GM06990 (cell line): ENCODE results near the gene NHERF1.

Experiments
- DNase-seq: peaks from one replicate; pipeline ENCODE4 v3.0.0-alpha.2; 2011; ENCODE audit not compliant: insufficient read length; ENCODE audit errors: extremely low read depth
- H3K27me3 ChIP-seq: replicated peaks from 2 replicates; pipeline ENCODE4 v1.6.0; 2011; ENCODE audit warnings: low read length; ENCODE audit not compliant: control insufficient read depth, insufficient read depth
- H3K36me3 ChIP-seq: 2 replicates; pipeline ENCODE4 v1.5.1; 2011; ENCODE audit warnings: low read length; ENCODE audit not compliant: control insufficient read depth, insufficient read depth
- H3K4me3 ChIP-seq: replicated peaks from 2 replicates; pipeline ENCODE4 v1.5.1; 2011; ENCODE audit warnings: low read depth, mild to moderate bottlenecking, control low read depth, low read length
- TF ChIP-seq, protein P1 (sequence below): IDR thresholded peaks from 2 replicates; pipeline ENCODE4 v1.5.1; 2011; ENCODE audit warnings: low read length, control low read depth, mild to moderate bottlenecking, inconsistent platforms; ENCODE audit not compliant: insufficient read depth, poor library complexity, severe bottlenecking

NHERF1 gene

DNA sequence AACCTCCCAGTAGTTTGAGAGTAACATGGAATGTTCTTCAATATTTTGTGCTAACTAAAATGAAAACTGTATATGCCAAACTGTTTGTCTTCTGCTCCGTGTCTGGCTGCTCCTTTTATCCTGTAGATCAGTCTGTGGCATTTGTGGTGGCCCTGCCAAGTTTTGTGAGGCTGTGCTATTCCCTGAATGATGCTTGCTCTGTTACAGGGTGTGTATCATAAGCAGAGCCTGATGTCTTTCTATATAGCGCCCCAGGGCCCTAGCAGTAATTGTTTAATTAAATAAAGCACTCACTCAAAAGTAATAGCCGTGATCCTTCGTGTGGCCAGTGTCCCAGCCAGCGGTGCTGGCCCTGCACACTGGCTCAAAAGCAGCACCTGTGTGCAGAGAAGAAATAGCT lies 55.5 kb downstream of the NHERF1 start:
- Histone ChIP-seq H3K27me3 (no peaks in the 10 kb centered on the region), H3K4me3 (no peak overlapping the region), H3K36me3 (peaks cover 18% of the 10 kb centered on the region)
- TF ChIP-seq, protein P1, sequence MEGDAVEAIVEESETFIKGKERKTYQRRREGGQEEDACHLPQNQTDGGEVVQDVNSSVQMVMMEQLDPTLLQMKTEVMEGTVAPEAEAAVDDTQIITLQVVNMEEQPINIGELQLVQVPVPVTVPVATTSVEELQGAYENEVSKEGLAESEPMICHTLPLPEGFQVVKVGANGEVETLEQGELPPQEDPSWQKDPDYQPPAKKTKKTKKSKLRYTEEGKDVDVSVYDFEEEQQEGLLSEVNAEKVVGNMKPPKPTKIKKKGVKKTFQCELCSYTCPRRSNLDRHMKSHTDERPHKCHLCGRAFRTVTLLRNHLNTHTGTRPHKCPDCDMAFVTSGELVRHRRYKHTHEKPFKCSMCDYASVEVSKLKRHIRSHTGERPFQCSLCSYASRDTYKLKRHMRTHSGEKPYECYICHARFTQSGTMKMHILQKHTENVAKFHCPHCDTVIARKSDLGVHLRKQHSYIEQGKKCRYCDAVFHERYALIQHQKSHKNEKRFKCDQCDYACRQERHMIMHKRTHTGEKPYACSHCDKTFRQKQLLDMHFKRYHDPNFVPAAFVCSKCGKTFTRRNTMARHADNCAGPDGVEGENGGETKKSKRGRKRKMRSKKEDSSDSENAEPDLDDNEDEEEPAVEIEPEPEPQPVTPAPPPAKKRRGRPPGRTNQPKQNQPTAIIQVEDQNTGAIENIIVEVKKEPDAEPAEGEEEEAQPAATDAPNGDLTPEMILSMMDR: no peak
- no peak for DNase-seq

DNA sequence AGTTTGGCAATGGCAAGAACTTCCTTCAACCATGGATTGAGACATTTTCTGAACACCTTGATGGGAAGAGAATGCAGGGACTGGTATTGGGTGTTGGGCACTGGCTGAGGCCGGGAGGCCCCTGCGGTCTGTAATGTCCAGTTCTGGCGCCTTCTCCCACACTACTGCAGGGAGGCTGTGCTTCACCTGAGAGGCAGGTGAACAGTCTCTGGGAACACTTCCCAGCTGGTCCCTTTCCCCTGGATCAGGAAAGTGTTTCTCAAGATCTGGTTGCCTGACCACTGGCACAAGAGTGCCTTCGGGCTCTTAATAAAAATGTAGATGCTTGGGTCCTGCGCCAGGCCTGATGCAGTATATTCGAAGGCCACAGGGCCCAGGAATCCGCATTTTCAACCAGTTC lies 56.3 kb downstream of the NHERF1 start:
- H3K4me3 ChIP-seq: no peak overlapping the region
- DNase-seq: no peak
- TF ChIP-seq, protein P1: no peak
- peaks cover 12% of the 10 kb centered on the region for H3K36me3 ChIP-seq
- no peaks in the 10 kb centered on the region for H3K27me3 ChIP-seq

DNA sequence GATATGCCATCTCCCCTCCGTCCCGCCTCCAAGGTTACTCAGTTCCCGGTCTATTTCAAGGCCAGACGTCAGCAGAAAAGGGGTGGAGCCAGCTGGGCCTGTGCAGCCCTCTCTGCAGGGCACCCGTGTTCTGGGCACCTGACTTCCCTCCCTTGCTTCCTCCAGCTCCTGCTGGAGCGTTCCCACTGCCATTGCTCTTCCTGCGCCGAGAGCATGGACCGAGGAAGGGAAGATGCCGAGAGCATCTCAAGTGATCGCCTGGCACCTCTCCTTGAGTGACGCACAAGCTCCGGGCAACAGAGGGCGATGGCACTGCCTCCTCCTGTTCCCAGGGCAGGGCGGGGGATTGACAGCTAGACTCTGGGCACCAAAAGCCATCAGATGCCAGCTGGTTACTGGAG lies 57.2 kb downstream of the NHERF1 start:
- TF ChIP-seq, protein P1: no peak
- Histone ChIP-seq H3K4me3 (no peak overlapping the region), H3K27me3 (no peaks in the 10 kb centered on the region), H3K36me3 (peaks cover 7% of the 10 kb centered on the region)
- no peak for DNase-seq

DNA sequence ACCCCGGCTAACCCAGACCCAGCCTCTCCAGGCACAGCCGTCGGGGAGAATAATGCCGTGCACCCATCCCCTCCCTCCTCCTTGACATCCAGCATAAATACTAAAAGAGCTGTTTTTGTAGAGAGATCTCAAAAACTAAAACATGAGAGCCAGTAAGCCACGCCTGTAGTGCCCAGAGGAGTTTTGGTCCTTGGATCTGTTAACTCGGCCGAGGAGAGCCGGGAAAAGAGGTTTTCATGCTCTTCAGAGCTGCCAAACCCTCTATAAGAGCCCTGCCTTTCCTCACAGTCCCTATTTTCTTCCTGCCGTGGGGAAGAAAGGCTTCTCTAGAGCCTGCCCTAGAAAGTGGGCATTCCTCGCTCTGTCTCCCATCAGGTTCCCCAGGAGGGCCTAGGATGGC lies 57.9 kb downstream of the NHERF1 start:
- no peak for DNase-seq
- no peaks in the 10 kb centered on the region for H3K27me3 ChIP-seq

DNA sequence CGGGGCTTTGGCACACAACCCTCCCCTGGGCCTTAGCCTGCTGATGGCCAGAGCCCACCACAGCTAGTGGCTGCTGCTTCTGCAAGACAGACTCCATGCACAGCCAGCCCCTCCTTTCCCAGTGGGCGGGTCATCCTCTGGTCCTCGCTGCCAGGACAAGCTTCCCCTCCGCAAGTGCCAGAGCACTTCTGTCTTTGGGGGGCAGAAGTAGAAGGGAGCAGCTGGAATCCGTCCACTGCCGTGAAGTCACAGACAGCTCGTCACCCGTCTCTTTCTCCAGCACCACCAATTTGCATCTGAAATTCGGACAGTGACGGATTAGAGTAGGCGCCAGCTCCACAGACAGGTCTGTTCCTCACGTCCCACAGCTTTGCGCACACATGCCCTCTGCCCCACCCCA lies 59.0 kb downstream of the NHERF1 start:
- no peak for DNase-seq
- H3K4me3 ChIP-seq: no peak overlapping the region
- peaks cover 2% of the 10 kb centered on the region for H3K36me3 ChIP-seq
- H3K27me3 ChIP-seq: no peaks in the 10 kb centered on the region
- TF ChIP-seq, protein P1: no peak

More for the DNA sequence above, 57.9 kb downstream of the NHERF1 start:
- Histone ChIP-seq H3K4me3 (no peak overlapping the region), H3K36me3 (peaks cover 5% of the 10 kb centered on the region)
- TF ChIP-seq, protein P1: no peak

DNA sequence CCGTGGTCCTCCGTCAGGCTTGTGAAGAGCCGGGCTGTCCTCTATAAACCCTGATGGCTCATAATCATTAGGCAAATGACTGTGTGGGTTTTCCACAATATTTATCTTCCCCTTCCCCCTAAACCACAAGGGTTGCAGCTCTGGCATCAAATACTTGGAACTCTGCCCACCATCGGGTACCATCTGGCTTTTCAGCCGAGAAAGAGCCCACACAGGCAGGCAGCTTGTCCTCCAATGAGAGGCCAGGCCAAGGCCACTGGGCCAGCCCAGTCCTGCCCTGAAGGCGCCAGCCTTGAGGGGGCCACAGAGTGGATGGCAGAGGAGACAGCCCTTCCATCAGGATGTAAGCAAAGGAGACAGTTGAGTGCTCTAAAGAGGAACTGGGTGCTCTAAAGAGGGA lies 59.5 kb downstream of the NHERF1 start:
- Histone ChIP-seq H3K4me3 (no peak overlapping the region), H3K27me3 (no peaks in the 10 kb centered on the region), H3K36me3 (peaks cover 2% of the 10 kb centered on the region)
- no peak for DNase-seq
- TF ChIP-seq, protein P1: no peak
